ENCODE results near the gene MSH3.
"Not testable (repeated sequence)": the region's sequence is repeated elsewhere in the genome, so short reads cannot be mapped to it uniquely, and the experiment has no call there.

The MSH3 gene

DNA sequence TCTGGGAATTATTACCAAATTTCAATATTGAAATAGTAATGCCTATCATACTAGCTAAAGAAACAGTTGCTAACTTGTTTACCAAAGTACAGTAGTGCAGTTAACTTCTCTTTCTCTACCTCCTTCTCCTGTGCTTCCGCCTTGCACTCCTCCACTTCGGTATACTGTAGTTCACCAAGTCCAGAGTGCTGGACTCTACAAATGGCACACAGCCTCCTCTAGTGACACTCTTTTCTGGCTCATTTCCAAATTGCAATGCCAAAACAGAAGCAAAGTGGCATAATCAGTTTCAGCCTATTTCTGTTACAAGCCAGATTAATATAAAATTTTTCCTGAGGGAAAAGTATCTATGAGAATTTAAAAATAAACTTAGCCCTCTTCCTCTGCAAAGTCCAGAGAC, 219.7 kb downstream of the MSH3 start:
- Histone ChIP-seq H3K36me3 (ENCODE audit: insufficient read depth, low read length) (peaks cover 46% of the 10 kb centered on the region), H3K27ac (ENCODE audit: low read depth, low read length) (no peak overlapping the region), H3K9ac (ENCODE audit: low read depth, low read length) (no peak overlapping the region), H3K9me3 (ENCODE audit: insufficient read depth, low read depth, low read length) (no peaks in the 10 kb centered on the region), H3K27me3 (ENCODE audit: insufficient read depth, low read length) (no peaks in the 10 kb centered on the region), H3K4me1 (ENCODE audit: insufficient read depth, low read length) (no peaks in the 10 kb centered on the region), H3K4me3 (ENCODE audit: low read length) (no peak overlapping the region)
- WGBS, result 96% methylated on average over 2 of the region's 2 CpGs

DNA sequence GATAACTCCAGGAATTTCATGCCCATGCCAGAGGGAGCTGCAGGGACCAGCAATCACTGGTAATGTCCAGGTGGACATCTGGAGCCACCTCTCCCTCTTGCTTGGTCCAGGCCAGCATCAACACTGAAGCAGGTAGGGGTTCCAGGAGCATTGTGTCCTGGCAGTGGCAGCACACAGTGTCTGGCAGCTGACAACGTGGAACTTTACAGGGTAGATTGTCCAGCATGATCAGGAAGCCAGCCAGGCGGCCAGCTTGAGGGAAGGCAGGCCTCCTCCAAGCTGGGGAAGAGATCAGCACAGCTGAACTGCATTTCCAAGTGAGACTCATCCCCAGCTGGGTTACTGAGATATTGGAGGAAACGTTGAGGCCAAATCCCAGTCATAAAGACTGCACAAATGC, 223.1 kb downstream of the MSH3 start:
- Histone ChIP-seq H3K27ac (ENCODE audit: low read depth, low read length) (no peak overlapping the region), H3K27me3 (ENCODE audit: insufficient read depth, low read length) (no peaks in the 10 kb centered on the region), H3K4me3 (ENCODE audit: low read length) (no peak overlapping the region), H3K9me3 (ENCODE audit: insufficient read depth, low read depth, low read length) (no peaks in the 10 kb centered on the region; the same call in 1 of the 2 replicates), H3K9ac (ENCODE audit: low read depth, low read length) (no peak overlapping the region), H3K4me1 (ENCODE audit: insufficient read depth, low read length) (no peaks in the 10 kb centered on the region), H3K36me3 (ENCODE audit: insufficient read depth, low read length) (peaks cover 45% of the 10 kb centered on the region)
- 94% methylated on average over 3 of the region's 3 CpGs for WGBS

DNA sequence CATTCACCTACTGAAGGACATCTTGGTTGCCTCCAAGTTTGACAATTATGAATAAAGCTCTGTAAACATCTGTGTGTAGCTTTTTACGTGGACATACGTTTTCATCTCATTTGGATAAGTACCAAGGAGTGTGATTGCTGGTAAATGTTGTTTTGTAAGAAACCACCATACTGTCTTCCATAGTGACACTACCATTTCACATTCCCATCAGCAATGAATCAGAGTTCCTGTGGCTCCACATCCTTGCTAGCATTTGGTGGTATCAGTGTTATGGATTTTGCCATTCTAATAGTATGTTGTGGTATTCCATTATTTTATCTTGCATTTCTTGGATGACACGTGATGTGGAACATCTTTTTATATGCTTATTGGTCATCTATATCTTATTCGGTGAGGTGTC, 227.3 kb downstream of the MSH3 start:
- 97% methylated on average over 4 of the region's 4 CpGs for WGBS
- Histone ChIP-seq H3K9ac (ENCODE audit: low read depth, low read length) (no peak overlapping the region), H3K36me3 (ENCODE audit: insufficient read depth, low read length) (peaks cover 14% of the 10 kb centered on the region), H3K27ac (ENCODE audit: low read depth, low read length) (no peak overlapping the region), H3K4me3 (ENCODE audit: low read length) (no peak overlapping the region), H3K27me3 (ENCODE audit: insufficient read depth, low read length) (no peaks in the 10 kb centered on the region), H3K9me3 (ENCODE audit: insufficient read depth, low read depth, low read length) (no peaks in the 10 kb centered on the region; the same call in 1 of the 2 replicates), H3K4me1 (ENCODE audit: insufficient read depth, low read length) (peaks cover 6% of the 10 kb centered on the region; the same call in 1 of the 2 replicates)

DNA sequence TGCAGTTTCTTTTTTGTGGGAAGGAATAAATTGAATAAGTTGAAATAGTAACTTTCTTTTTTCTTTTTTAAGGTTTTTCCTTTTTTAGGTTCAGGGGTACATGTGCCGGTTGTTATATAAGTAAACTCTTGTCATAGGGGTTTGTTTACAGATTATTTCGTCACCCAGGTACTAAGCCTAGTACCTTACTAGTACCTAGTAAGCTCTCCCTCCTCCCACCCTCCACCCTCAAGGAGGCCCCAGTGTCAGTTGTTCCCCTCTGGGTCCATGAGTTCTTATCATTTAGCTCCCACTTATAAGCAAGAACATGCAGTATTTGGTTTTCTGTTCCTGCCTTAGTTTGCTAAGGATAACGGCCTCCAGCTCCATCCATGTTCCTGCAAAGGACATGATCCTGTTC, 228.9 kb downstream of the MSH3 start:
- not testable (repeated sequence) for H3K27ac ChIP-seq (ENCODE audit: low read depth, low read length); H3K36me3 ChIP-seq (ENCODE audit: insufficient read depth, low read length); H3K9ac ChIP-seq (ENCODE audit: low read depth, low read length); H3K9me3 ChIP-seq (ENCODE audit: insufficient read depth, low read depth, low read length); H3K27me3 ChIP-seq (ENCODE audit: insufficient read depth, low read length); H3K4me3 ChIP-seq (ENCODE audit: low read length); H3K4me1 ChIP-seq (ENCODE audit: insufficient read depth, low read length)
- 90% methylated on average over 2 of the region's 3 CpGs for WGBS

DNA sequence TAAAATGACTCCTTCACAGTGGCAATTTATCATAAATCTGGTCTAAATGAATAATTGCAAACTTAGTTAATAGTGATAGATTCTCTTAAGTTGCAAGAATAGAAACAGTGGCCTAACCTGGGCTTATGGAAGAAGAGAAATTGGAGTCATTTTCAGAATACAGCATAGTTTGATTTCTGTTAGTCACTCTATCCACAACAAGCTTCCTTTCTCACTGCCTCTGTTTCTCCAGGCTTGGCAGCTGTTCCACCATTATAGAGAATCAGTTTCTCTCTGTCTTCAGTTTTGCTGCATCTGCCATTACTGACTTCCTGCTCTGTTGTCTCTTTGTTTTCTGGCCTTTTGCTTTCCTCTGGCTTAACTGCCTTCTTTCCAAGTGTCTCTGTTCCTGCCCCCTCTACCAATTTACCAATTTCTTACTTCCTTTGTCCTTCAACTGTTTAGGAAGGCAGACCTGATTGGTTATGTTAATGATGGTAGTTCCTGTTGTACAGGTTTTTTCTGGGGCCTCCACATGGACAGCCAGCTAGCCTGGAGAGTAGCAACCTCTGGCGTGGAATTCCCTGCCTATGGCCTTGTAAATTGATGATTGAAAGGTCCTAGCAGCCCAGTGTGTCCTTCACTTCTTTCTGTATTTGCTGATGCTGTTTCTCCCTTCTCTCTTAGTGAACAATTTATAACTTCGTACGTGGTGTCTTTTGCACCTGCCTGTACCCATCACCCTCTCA, 229.8 kb downstream of the MSH3 start:
- peaks cover 6% of the 10 kb centered on the region; the same call in 1 of the 2 replicates for H3K4me1 ChIP-seq (ENCODE audit: insufficient read depth, low read length)
- H3K27me3 ChIP-seq (ENCODE audit: insufficient read depth, low read length), result no peaks in the 10 kb centered on the region
- no peak overlapping the region for H3K27ac ChIP-seq (ENCODE audit: low read depth, low read length)
- no peak overlapping the region for H3K9ac ChIP-seq (ENCODE audit: low read depth, low read length)
- H3K9me3 ChIP-seq (ENCODE audit: insufficient read depth, low read depth, low read length), result no peaks in the 10 kb centered on the region; the same call in 1 of the 2 replicates
- H3K4me3 ChIP-seq (ENCODE audit: low read length), result no peak overlapping the region
- H3K36me3 ChIP-seq (ENCODE audit: insufficient read depth, low read length), result 0 out of 2 replicates have a peak, but pooled peaks cover 2% of the 10 kb centered on the region
- WGBS, result 93% methylated on average over 3 of the region's 3 CpGs

DNA sequence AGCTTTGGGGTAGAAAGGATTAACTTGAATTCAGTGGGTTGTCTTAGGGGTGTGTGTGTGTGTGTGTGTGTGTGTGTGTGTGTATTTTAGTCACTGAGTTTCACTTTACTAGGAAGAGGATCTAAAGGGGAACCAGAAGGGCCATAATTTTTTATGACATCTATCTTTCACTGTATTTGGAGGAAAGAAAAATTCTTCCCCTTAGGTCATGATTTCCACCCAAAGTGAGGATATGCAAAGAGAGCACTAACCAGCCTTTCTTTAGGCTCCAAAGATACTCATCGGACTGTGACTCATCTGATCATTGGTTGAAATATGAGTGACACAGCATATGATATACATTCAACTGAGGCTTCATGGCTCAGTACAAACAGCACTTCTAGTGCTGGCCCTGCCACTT, 230.5 kb downstream of the MSH3 start:
- Histone ChIP-seq H3K4me3 (ENCODE audit: low read length) (no peak overlapping the region), H3K27me3 (ENCODE audit: insufficient read depth, low read length) (no peaks in the 10 kb centered on the region), H3K9ac (ENCODE audit: low read depth, low read length) (no peak overlapping the region), H3K4me1 (ENCODE audit: insufficient read depth, low read length) (peaks cover 6% of the 10 kb centered on the region; the same call in 1 of the 2 replicates), H3K9me3 (ENCODE audit: insufficient read depth, low read depth, low read length) (no peaks in the 10 kb centered on the region; the same call in 1 of the 2 replicates), H3K36me3 (ENCODE audit: insufficient read depth, low read length) (0 out of 2 replicates have a peak, but pooled peaks cover 2% of the 10 kb centered on the region), H3K27ac (ENCODE audit: low read depth, low read length) (no peak overlapping the region)
- WGBS, result 100% methylated on average over 1 of the region's 1 CpG

DNA sequence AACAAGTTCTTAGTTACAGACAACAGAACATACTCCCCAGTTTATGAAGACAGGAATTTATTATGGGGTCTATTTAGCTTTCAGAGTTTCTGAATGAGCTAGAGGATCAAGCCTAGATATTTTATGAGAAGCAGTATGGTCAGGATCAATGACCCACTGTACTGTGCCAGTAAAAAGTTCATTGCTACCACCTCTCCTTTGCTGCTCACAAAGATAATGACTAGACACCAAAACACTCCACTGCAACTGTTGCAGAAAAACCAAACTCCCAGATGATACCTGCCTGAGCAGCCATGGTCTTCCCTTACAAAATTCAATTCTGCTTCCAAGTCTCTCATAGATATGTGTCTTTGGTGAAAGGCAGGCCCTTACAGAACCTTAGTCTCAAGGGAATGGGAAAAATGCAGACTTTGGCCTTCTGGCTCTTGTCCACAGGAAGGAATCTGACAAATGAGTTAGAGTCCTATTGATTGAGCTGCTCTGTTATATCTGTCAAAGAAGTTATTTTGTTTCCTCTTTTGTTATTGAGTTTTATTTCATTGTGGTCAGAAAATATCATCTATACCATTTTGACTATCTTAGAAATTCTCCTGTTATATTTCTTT, 231.0 kb downstream of the MSH3 start:
- no peak overlapping the region for H3K9ac ChIP-seq (ENCODE audit: low read depth, low read length)
- H3K36me3 ChIP-seq (ENCODE audit: insufficient read depth, low read length), result 0 out of 2 replicates have a peak, but pooled peaks cover 2% of the 10 kb centered on the region
- H3K4me1 ChIP-seq (ENCODE audit: insufficient read depth, low read length), result peaks cover 6% of the 10 kb centered on the region; the same call in 1 of the 2 replicates
- H3K27me3 ChIP-seq (ENCODE audit: insufficient read depth, low read length), result no peaks in the 10 kb centered on the region
- H3K4me3 ChIP-seq (ENCODE audit: low read length), result no peak overlapping the region
- no peaks in the 10 kb centered on the region; the same call in 1 of the 2 replicates for H3K9me3 ChIP-seq (ENCODE audit: insufficient read depth, low read depth, low read length)
- H3K27ac ChIP-seq (ENCODE audit: low read depth, low read length), result no peak overlapping the region

DNA sequence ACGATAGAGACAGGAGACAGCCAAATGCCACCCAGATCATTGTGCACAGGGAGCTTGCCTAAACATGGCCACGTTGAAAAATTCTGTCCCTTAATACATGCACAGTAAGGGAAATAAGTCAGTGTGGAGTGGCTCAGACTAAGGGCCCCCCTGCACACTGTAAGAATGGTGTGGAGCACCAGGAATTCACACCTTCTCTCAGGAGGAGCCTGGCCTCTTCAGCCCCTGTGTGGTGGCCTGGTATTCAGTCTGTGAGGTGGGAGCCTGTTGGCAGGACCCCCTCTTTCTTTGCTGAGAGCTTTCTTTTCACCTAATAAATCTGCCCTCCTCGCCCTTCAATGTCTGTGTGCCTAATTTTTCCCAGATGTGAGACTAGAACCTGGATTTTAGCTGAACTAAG, 239.6 kb downstream of the MSH3 start:
- H3K4me1 ChIP-seq (ENCODE audit: insufficient read depth, low read length), result no peaks in the 10 kb centered on the region
- 80% methylated on average over 3 of the region's 3 CpGs for WGBS
- H3K27ac ChIP-seq (ENCODE audit: low read depth, low read length), result no peak overlapping the region
- no peaks in the 10 kb centered on the region for H3K36me3 ChIP-seq (ENCODE audit: insufficient read depth, low read length)
- H3K27me3 ChIP-seq (ENCODE audit: insufficient read depth, low read length), result no peaks in the 10 kb centered on the region
- H3K4me3 ChIP-seq (ENCODE audit: low read length), result no peak overlapping the region
- no peaks in the 10 kb centered on the region for H3K9me3 ChIP-seq (ENCODE audit: insufficient read depth, low read depth, low read length)
- H3K9ac ChIP-seq (ENCODE audit: low read depth, low read length), result no peak overlapping the region

DNA sequence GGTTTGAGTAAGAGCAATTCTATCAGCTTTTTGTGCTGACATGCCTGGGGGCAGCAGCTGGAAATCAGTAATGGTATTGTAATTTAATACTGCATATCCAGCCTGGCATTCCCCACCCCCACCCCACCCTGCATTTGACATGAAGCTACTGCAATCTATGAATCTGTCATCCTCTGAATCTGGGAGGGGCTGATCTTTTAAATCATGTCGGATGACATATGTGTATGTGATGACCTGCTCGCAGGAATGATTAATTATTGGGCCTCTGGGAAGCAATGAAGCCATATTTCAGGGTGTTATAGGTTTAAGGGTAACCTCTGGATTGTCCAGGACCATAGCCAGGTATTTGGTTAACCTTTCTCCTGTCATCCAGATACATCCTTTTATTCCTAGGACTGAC, 241.1 kb downstream of the MSH3 start:
- WGBS, result 94% methylated on average over 2 of the region's 2 CpGs
- H3K27me3 ChIP-seq (ENCODE audit: insufficient read depth, low read length), result no peaks in the 10 kb centered on the region
- H3K36me3 ChIP-seq (ENCODE audit: insufficient read depth, low read length), result no peaks in the 10 kb centered on the region
- no peaks in the 10 kb centered on the region for H3K4me1 ChIP-seq (ENCODE audit: insufficient read depth, low read length)
- no peak overlapping the region for H3K9ac ChIP-seq (ENCODE audit: low read depth, low read length)
- no peak overlapping the region for H3K4me3 ChIP-seq (ENCODE audit: low read length)
- no peak overlapping the region for H3K27ac ChIP-seq (ENCODE audit: low read depth, low read length)
- H3K9me3 ChIP-seq (ENCODE audit: insufficient read depth, low read depth, low read length), result no peaks in the 10 kb centered on the region

DNA sequence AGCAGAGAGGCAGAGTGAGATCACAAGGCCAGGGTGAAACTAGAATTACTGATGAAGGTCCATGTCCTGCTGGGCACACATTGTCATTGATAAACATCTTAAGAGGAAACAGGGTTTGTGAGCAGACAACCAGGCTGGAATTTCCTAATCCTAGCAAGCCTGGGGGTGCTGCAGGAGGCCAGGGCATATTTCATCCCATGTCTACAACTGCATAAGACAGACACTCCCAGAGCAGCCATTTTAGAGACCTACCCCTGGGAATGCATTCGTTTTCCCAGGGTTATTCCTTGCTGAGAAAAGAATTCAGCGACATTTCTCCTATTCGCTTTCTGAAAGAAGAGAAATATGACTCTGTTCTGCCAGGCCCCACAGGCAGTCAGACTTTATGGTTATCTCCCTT, 248.2 kb downstream of the MSH3 start:
- H3K27me3 ChIP-seq (ENCODE audit: insufficient read depth, low read length); H3K4me1 ChIP-seq (ENCODE audit: insufficient read depth, low read length); H3K4me3 ChIP-seq (ENCODE audit: low read length); H3K36me3 ChIP-seq (ENCODE audit: insufficient read depth, low read length); H3K9me3 ChIP-seq (ENCODE audit: insufficient read depth, low read depth, low read length); H3K9ac ChIP-seq (ENCODE audit: low read depth, low read length); H3K27ac ChIP-seq (ENCODE audit: low read depth, low read length): not testable (repeated sequence)
- 85% methylated on average over 3 of the region's 3 CpGs for WGBS

DNA sequence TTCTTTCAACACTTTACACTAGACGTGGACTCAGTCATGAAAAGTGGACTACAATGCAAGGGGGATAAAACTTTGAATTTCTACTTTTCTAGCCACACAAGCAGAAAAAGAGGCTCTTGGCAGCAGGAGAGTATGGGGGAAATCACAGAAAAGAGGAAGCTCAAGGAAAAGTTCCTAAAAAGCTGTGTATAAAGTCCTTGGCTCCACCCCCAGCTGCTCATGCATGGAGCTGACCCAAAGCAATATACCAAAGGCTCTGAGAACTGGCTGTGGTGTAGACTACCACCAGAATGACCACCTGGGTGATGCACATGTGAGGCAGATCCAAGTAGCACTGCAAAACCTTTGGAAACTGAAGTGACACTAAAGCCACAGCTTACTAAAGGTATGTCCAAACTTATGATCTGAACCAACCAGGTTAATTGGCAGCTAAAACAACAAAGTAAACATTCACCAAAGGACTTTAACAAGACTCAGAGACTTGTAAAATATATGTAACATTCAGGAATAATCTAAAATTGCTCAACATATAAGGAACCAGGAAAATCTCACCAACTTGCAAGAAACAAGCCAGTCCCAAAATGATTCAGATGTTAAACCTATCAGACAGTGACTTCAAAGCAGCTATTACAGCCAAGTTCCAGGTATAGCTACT, 250.2 kb downstream of the MSH3 start:
- 83% methylated on average over 1 of the region's 1 CpG for WGBS

More for the DNA sequence above, 250.2 kb downstream of the MSH3 start:
- Histone ChIP-seq H3K27ac (ENCODE audit: low read depth, low read length) (no peak overlapping the region), H3K4me1 (ENCODE audit: insufficient read depth, low read length) (no peaks in the 10 kb centered on the region), H3K9me3 (ENCODE audit: insufficient read depth, low read depth, low read length) (peaks cover 7% of the 10 kb centered on the region; the same call in 1 of the 2 replicates), H3K27me3 (ENCODE audit: insufficient read depth, low read length) (no peaks in the 10 kb centered on the region), H3K9ac (ENCODE audit: low read depth, low read length) (no peak overlapping the region), H3K36me3 (ENCODE audit: insufficient read depth, low read length) (no peaks in the 10 kb centered on the region), H3K4me3 (ENCODE audit: low read length) (no peak overlapping the region)
